Hepatocyte (in vitro differentiated cells): ENCODE measurements around the gene CACNA1B. TPM values are rescaled to one million over a fixed set of nuclear protein-coding genes. Genes with fewer than 3 reads are reported as not detected.

ENCODE experiments used
- DNase-seq: peaks from one replicate; pipeline ENCODE4 v3.0.0-alpha.2; 2016; ENCODE audit warnings: low spot score
- H2AFZ ChIP-seq: fragments of 200-600 bp; sonication (generic); 2 replicates; pipeline ENCODE4 v1.6.0; 2016; ENCODE audit warnings: antibody characterized with exemption, mild to moderate bottlenecking
- H3K27ac ChIP-seq: fragments of 200-600 bp; sonication (generic); 2 replicates; pipeline ENCODE4 v1.5.1; 2016; ENCODE audit warnings: mild to moderate bottlenecking
- H3K27me3 ChIP-seq: fragments of 200-600 bp; sonication (generic); 2 replicates; pipeline ENCODE4 v1.6.1; 2016
- H3K36me3 ChIP-seq: fragments of 200-600 bp; sonication (generic); replicated peaks from 2 replicates; pipeline ENCODE4 v1.5.1; 2016; ENCODE audit warnings: low read depth; ENCODE audit not compliant: insufficient read depth
- H3K4me1 ChIP-seq: fragments of 200-600 bp; sonication (generic); 2 replicates; pipeline ENCODE4 v1.5.1; 2016; ENCODE audit warnings: mild to moderate bottlenecking, moderate library complexity; ENCODE audit not compliant: insufficient read depth
- H3K4me2 ChIP-seq: fragments of 200-600 bp; sonication (generic); 2 replicates; pipeline ENCODE4 v1.6.0; 2016
- H3K4me3 ChIP-seq: fragments of 200-600 bp; sonication (generic); 2 replicates; pipeline ENCODE4 v1.5.1; 2016; ENCODE audit warnings: mild to moderate bottlenecking
- H3K79me2 ChIP-seq: fragments of 200-600 bp; sonication (generic); 2 replicates; pipeline ENCODE4 v1.6.0; 2017; ENCODE audit warnings: mild to moderate bottlenecking
- H3K9me2 ChIP-seq: fragments of 200-600 bp; sonication (generic); replicated peaks from 2 replicates; pipeline ENCODE4 v1.6.0; 2017; ENCODE audit warnings: mild to moderate bottlenecking; ENCODE audit not compliant: insufficient read depth
- H3K9me3 ChIP-seq: fragments of 200-600 bp; sonication (generic); 2 replicates; pipeline ENCODE4 v1.5.1; 2016; ENCODE audit warnings: low read depth, mild to moderate bottlenecking
- H4K20me1 ChIP-seq: fragments of 200-600 bp; sonication (generic); 2 replicates; pipeline ENCODE4 v1.6.0; 2016; ENCODE audit warnings: mild to moderate bottlenecking; ENCODE audit not compliant: insufficient read depth, poor library complexity, severe bottlenecking
- EZH2 ChIP-seq: fragments of 200-600 bp; sonication (generic); IDR thresholded peaks from 2 replicates; pipeline ENCODE4 v1.6.1; 2016; ENCODE audit warnings: antibody characterized with exemption, mild to moderate bottlenecking, borderline replicate concordance
- EZH2phosphoT487 ChIP-seq: fragments of 200-600 bp; sonication (generic); IDR thresholded peaks from one replicate; pipeline ENCODE4 v1.6.1; 2018; ENCODE audit warnings: antibody characterized with exemption, mild to moderate bottlenecking, low read depth, moderate library complexity; ENCODE audit not compliant: unreplicated experiment, severe bottlenecking
- WGBS: methylation state at CpG from one replicate; pipeline ENCODE4 v1.1.6; 2016; ENCODE audit warnings: low lambda C conversion rate; ENCODE audit errors: missing lambda C conversion rate; 5-methylcytosine and 5-hydroxymethylcytosine counted together
- polyA plus RNA-seq: library from polyadenylated mRNA; unstranded; fragments of >200 nt; fragmentation: Nextera tagmentation; extraction: Ambion mirVana; gene quantifications from 2 replicates; pipeline ENCODE4 v1.2.1, GENCODE V29; 2016
- total RNA-seq: library from RNA; depleted of rRNA; stranded (reverse); fragments of >200 nt; gene quantifications from 2 replicates; pipeline ENCODE4 v1.2.3, GENCODE V29; 2014
- TF ChIP-seq, protein P1 (sequence below): fragments of 200-600 bp; sonication (generic); IDR thresholded peaks from 2 replicates; pipeline ENCODE4 v1.5.1; 2016; ENCODE audit warnings: antibody characterized with exemption, mild to moderate bottlenecking; ENCODE audit not compliant: poor library complexity

Gene CACNA1B
- total and polyA plus RNA-seq, 2 experiments from 2014 or later: 0.30 to 0.39 TPM

DNA sequence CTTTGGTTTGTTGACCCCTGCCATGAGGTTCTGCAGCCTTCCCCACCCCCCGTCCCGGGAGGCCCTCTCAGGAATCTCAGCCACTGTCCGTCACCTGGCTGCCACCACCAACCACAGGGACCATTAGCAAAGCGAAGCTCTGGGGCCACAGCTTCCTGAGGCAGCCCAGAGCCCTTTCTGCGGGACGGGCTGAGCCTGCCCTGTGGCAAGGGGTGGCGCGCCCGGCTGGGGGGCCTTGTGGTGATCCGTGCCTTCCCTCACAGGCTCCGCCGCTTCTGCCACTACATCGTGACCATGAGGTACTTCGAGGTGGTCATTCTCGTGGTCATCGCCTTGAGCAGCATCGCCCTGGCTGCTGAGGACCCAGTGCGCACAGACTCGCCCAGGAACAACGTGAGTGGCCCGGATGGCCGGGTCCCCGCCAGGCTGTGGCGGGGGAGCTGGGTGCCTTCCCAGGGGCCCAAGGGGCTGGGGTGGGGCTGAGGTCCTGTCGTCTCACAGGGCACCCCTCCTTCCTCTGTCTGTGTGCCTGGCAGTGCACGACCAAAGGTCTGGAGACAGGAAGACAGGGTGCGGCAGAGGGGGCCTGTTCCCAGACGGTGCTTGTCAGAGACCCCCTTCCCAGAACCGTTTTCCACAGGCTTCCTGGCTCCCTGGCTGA lies 169.2 kb downstream of the CACNA1B start:
- no peak for TF ChIP-seq EZH2
- no peak overlapping the region for H2AFZ ChIP-seq
- no peaks in the 10 kb centered on the region for H3K9me2 ChIP-seq
- no peaks in the 10 kb centered on the region for H3K4me1 ChIP-seq
- H3K9me3 ChIP-seq: no peaks in the 10 kb centered on the region
- no peaks in the 10 kb centered on the region for H3K79me2 ChIP-seq
- no peaks in the 10 kb centered on the region for H4K20me1 ChIP-seq
- no peak overlapping the region for H3K4me2 ChIP-seq
- H3K27me3 ChIP-seq: no peaks in the 10 kb centered on the region
- 89% methylated on average over 28 of the region's 29 CpGs for WGBS
- no peak for DNase-seq
- H3K4me3 ChIP-seq: no peak overlapping the region
- H3K36me3 ChIP-seq: no peaks in the 10 kb centered on the region
- H3K27ac ChIP-seq: no peak overlapping the region

DNA sequence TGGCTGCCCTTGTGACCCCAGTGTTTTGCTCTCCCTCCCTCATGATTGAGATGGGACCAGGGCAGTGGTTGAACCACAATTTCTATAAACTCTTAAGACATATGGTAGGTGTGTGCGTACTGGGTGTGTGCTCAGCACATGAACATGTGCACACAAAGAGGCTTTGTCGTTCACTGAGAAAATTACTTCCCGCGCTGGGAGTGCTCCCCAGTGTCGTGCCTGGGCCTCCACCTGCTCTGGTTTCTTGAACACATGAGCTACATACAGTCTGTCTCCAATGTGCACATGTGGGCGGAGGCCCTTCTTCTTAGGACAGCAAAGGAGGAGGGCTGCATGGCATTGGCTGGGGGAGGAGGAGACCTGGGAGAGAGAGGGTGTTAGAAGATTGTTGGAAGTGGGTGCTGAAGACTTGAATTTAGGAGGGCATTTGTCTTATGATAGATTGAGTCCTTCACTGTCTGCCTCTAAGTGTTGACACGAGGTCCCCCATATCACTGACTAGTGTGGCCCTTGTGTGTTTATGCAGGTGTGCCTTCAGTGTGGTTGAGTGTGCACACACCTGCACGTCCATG lies 170.0 kb downstream of the CACNA1B start:
- Histone ChIP-seq H3K4me2 (no peak overlapping the region), H3K27me3 (no peaks in the 10 kb centered on the region), H3K4me3 (no peak overlapping the region), H3K9me2 (no peaks in the 10 kb centered on the region), H3K9me3 (no peaks in the 10 kb centered on the region), H3K36me3 (no peaks in the 10 kb centered on the region), H3K4me1 (no peaks in the 10 kb centered on the region), H4K20me1 (no peaks in the 10 kb centered on the region), H2AFZ (no peak overlapping the region), H3K79me2 (no peaks in the 10 kb centered on the region), H3K27ac (no peak overlapping the region)
- no peak for DNase-seq
- 87% methylated on average over 8 of the region's 8 CpGs for WGBS
- no peak for TF ChIP-seq EZH2phosphoT487
- no peak for TF ChIP-seq EZH2

DNA sequence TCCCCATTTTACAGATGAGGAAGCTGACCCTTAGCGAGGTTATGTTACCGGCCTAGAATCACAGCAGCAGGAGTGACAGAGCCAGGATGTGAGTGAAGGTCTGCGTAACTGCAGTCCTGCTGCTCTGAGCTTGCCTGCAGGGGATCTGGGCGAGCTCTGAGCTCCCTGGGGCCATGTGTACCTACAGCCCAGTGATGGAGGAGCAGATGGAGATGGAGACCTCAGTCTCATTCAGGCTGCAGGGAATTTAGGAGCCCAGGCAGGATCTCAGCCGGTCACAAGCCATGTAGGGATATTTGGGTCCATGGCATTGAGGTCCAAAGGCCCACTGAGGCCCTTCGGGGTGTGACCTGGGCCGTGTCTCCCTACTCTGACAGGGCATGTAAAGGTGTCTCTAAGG lies 170.6 kb downstream of the CACNA1B start:
- Histone ChIP-seq H4K20me1 (no peaks in the 10 kb centered on the region), H3K4me1 (no peaks in the 10 kb centered on the region), H3K27me3 (no peaks in the 10 kb centered on the region), H2AFZ (no peak overlapping the region), H3K27ac (no peak overlapping the region), H3K79me2 (no peaks in the 10 kb centered on the region), H3K4me3 (no peak overlapping the region), H3K36me3 (no peaks in the 10 kb centered on the region), H3K9me2 (no peaks in the 10 kb centered on the region), H3K4me2 (no peak overlapping the region), H3K9me3 (no peaks in the 10 kb centered on the region)
- 97% methylated on average over 7 of the region's 7 CpGs for WGBS
- TF ChIP-seq EZH2: no peak
- TF ChIP-seq EZH2phosphoT487: no peak
- TF ChIP-seq, protein P1, sequence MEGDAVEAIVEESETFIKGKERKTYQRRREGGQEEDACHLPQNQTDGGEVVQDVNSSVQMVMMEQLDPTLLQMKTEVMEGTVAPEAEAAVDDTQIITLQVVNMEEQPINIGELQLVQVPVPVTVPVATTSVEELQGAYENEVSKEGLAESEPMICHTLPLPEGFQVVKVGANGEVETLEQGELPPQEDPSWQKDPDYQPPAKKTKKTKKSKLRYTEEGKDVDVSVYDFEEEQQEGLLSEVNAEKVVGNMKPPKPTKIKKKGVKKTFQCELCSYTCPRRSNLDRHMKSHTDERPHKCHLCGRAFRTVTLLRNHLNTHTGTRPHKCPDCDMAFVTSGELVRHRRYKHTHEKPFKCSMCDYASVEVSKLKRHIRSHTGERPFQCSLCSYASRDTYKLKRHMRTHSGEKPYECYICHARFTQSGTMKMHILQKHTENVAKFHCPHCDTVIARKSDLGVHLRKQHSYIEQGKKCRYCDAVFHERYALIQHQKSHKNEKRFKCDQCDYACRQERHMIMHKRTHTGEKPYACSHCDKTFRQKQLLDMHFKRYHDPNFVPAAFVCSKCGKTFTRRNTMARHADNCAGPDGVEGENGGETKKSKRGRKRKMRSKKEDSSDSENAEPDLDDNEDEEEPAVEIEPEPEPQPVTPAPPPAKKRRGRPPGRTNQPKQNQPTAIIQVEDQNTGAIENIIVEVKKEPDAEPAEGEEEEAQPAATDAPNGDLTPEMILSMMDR: no peak
- DNase-seq: no peak

DNA sequence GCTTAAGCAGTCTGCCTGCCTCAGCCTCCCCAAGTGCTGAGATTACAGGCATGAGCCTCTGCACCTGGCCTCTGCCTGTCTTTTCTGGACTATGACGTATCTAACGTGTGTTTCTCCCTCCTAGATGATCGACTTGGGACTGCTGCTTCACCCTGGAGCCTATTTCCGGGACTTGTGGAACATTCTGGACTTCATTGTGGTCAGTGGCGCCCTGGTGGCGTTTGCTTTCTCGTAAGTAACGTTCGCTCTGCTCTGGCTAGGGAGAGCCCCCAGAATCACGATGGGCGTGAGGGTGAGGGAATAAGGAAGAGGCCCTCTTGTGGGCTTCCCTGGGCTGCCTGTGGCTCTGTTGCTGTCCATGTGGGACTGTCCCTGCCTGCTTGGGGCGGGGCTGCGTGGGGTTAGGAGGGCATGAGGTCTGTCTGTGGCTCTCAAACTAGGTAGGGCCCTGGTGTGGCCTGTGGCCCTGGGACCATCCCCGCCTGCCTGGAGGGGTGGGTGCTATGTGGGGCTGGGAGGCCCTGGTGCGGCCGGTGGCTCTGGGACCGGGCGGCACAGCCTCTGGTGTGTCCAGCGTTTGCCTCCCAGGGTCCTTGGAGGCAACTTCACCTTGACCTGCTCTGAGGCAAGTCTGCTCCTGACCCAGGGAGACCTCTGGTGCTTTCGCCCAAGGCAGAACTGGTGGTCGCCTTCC lies 171.7 kb downstream of the CACNA1B start:
- no peaks in the 10 kb centered on the region for H3K79me2 ChIP-seq
- H3K4me3 ChIP-seq: no peak overlapping the region
- DNase-seq: no peak
- H3K9me3 ChIP-seq: no peaks in the 10 kb centered on the region
- H3K27me3 ChIP-seq: no peaks in the 10 kb centered on the region
- no peaks in the 10 kb centered on the region for H3K9me2 ChIP-seq
- no peaks in the 10 kb centered on the region for H4K20me1 ChIP-seq
- no peak overlapping the region for H2AFZ ChIP-seq
- no peak overlapping the region for H3K27ac ChIP-seq
- H3K4me2 ChIP-seq: no peak overlapping the region
- 93% methylated on average over 20 of the region's 21 CpGs for WGBS
- TF ChIP-seq, protein P1: no peak
- TF ChIP-seq EZH2phosphoT487 (no peak), EZH2 (no peak)
- no peaks in the 10 kb centered on the region for H3K4me1 ChIP-seq
- no peaks in the 10 kb centered on the region for H3K36me3 ChIP-seq
